Vagina (tissue), 2 donors: Measurements from ENCODE around the gene SECTM1. TPM values are rescaled to one million over a fixed set of nuclear protein-coding genes. Genes with fewer than 3 reads are reported as not detected.

Experiments used
- DNase-seq, 2 donors: peaks; one replicate each; pipeline ENCODE4 v3.0.0-alpha.2; 2017; ENCODE audit errors: extremely low spot score in 2 of 2
- H3K27ac ChIP-seq: fragments of 200-600 bp; sonication (generic); one replicate; pipeline ENCODE4 v1.5.1; 2019
- H3K27me3 ChIP-seq: fragments of 200-600 bp; sonication (generic); one replicate; pipeline ENCODE4 v1.5.1; 2019
- H3K36me3 ChIP-seq, 2 donors: fragments of 200-600 bp; sonication (generic); one replicate each; pipeline ENCODE4 v1.5.1; 2017 to 2019
- H3K4me1 ChIP-seq: fragments of 200-600 bp; sonication (generic); one replicate; pipeline ENCODE4 v1.5.1; 2019
- H3K4me3 ChIP-seq, 2 donors: fragments of 200-600 bp; sonication (generic); 1 replicate in 1 of 2; 2 replicates in 1 of 2; pipeline ENCODE4 v1.5.1; 2016 to 2019
- H3K9me3 ChIP-seq: fragments of 200-600 bp; sonication (generic); one replicate; pipeline ENCODE4 v1.5.1; 2019
- CTCF ChIP-seq, 3 experiments: fragments of 450-650 bp in 2 of 3; fragments of 200-600 bp in 1 of 3; sonication (generic) in 1 of 3; IDR thresholded peaks; one replicate each; pipeline ENCODE4 v1.5.1; 2017 to 2019; ENCODE audit warnings: antibody characterized with exemption in 3 of 3, mild to moderate bottlenecking in 2 of 3, moderate library complexity in 2 of 3
- POLR2A ChIP-seq, 2 donors: fragments of 450-650 bp; IDR thresholded peaks; one replicate each; pipeline ENCODE4 v1.6.1; 2017; ENCODE audit warnings: antibody characterized with exemption in 2 of 2, mild to moderate bottlenecking in 2 of 2, moderate library complexity in 2 of 2
- POLR2AphosphoS5 ChIP-seq, 2 donors: sonication (generic); formaldehyde crosslinking; IDR thresholded peaks; one replicate each; pipeline ENCODE4 v1.9.0; 2017; ENCODE audit warnings: antibody characterized with exemption in 2 of 2, mild to moderate bottlenecking in 2 of 2, low read depth in 1 of 2; ENCODE audit not compliant: insufficient read depth in 1 of 2
- intact Hi-C: fragments of 100-400 bp; cut with DNase I; formaldehyde crosslinking; loops from one replicate; pipeline ENCODE4 v1.15.1; 2023
- total RNA-seq: library from RNA; depleted of rRNA; stranded (reverse); fragments of >200 nt; gene quantifications from one replicate; pipeline ENCODE4 v1.2.3, GENCODE V29; 2016

Gene SECTM1
- total RNA-seq, 1 donor from 2014 or later = 37.1 TPM

DNA sequence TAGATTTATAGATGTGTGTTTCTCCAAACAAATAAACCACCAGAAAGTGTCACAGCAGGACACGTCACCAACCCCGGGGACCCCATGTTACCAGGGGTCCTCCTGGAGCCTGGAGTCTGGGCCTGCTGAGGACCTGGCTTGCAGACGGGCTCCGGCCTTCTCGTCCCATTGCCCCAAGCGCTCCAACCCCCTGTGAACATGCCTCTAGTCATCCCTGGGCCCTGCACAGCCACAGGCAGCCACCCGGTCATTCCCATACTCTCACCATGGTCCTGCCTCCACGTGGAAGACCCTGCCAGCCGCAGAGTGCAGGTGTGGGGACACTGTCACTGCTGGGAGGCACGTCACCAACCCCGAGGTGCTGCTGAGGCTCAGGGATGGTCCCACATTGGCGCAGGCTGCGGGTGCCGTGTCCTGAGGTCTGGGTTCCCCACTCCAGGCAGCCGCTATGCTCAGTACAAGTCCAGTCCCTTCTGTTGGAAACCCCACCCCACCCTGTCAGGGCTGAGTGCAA lies 4.5 kb downstream of the SECTM1 start:
- Histone ChIP-seq H3K4me3 (no peak overlapping the region), H3K27ac (no peak overlapping the region), H3K4me1 (peaks cover 43% of the 10 kb centered on the region), H3K27me3 (no peaks in the 10 kb centered on the region), H3K36me3 (no peaks in the 10 kb centered on the region), H3K9me3 (no peaks in the 10 kb centered on the region)
- intact Hi-C loops = loop anchor here (10.0 kb wide), 2 partner anchors 124 to 284 kb away; no protein-coding TSS in a partner anchor
- TF ChIP-seq CTCF (IDR thresholded peaks at IDR 0.05) = no peak
- TF ChIP-seq POLR2AphosphoS5 (IDR thresholded peaks at IDR 0.05; ENCODE audit: insufficient read depth in 1 of 2, low read depth in 1 of 2) = no peak
- TF ChIP-seq POLR2A (IDR thresholded peaks at IDR 0.05) = no peak
- no peak for DNase-seq

- Histone ChIP-seq H3K4me3 (no peak overlapping the region), H3K36me3 (no peaks in the 10 kb centered on the region), H3K4me1 (peaks cover 36% of the 10 kb centered on the region), H3K27me3 (no peaks in the 10 kb centered on the region), H3K9me3 (no peaks in the 10 kb centered on the region), H3K27ac (no peak overlapping the region)
- intact Hi-C loops = loop anchor here (10.0 kb wide), 2 partner anchors 124 to 284 kb away; no protein-coding TSS in a partner anchor
- DNase-seq = no peak
- TF ChIP-seq POLR2A (IDR thresholded peaks at IDR 0.05) = no peak
- TF ChIP-seq POLR2AphosphoS5 (IDR thresholded peaks at IDR 0.05; ENCODE audit: insufficient read depth in 1 of 2, low read depth in 1 of 2) = no peak
- TF ChIP-seq CTCF (IDR thresholded peaks at IDR 0.05) = no peak
Measured at GRCh38 chr17:82328141-82328993, 5.2 kb downstream of the SECTM1 start.

DNA sequence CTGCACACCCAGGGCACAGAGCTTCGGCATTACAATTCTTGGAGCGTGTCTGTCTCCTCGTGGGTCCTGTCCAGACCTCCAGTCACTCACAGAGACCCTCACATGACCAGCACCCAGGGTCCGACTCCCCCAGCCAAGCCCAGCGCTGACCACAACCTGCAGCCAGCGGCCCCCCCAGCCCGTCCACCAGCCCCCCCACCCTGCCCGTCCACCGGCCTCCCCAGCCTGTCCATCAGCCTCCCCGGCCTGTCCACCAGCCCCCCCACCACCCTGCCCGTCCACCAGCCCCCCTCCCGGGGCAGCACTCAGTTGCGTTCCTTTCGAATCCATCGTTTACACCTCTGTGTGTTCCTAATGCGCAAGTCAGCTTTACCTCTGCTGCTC lies 5.8 kb downstream of the SECTM1 start:
- TF ChIP-seq POLR2A (IDR thresholded peaks at IDR 0.05) = no peak
- no peak for TF ChIP-seq POLR2AphosphoS5 (IDR thresholded peaks at IDR 0.05; ENCODE audit: insufficient read depth in 1 of 2, low read depth in 1 of 2)
- no peak for TF ChIP-seq CTCF (IDR thresholded peaks at IDR 0.05)
- Histone ChIP-seq H3K27ac (no peak overlapping the region), H3K4me3 (no peak overlapping the region), H3K9me3 (no peaks in the 10 kb centered on the region), H3K36me3 (no peaks in the 10 kb centered on the region), H3K27me3 (no peaks in the 10 kb centered on the region), H3K4me1 (peaks cover 30% of the 10 kb centered on the region)
- DNase-seq = no peak
- intact Hi-C loops = loop anchor here (10.0 kb wide), 2 partner anchors 123 to 283 kb away; no protein-coding TSS in a partner anchor

- H3K9me3 ChIP-seq = no peaks in the 10 kb centered on the region
- no peak overlapping the region for H3K27ac ChIP-seq
- no peaks in the 10 kb centered on the region for H3K27me3 ChIP-seq
- no peaks in the 10 kb centered on the region for H3K36me3 ChIP-seq
- no peak for TF ChIP-seq POLR2A (IDR thresholded peaks at IDR 0.05)
- TF ChIP-seq POLR2AphosphoS5 (IDR thresholded peaks at IDR 0.05; ENCODE audit: insufficient read depth in 1 of 2, low read depth in 1 of 2) = no peak
- no peak for TF ChIP-seq CTCF (IDR thresholded peaks at IDR 0.05)
- intact Hi-C loops = loop anchor here (10.0 kb wide), 2 partner anchors 122 to 282 kb away; no protein-coding TSS in a partner anchor
- DNase-seq = no peak
- H3K4me1 ChIP-seq = peaks cover 25% of the 10 kb centered on the region
- H3K4me3 ChIP-seq = no peak overlapping the region
Measured at GRCh38 chr17:82327289-82327688, 6.3 kb downstream of the SECTM1 start.
